GM19468 (cell line): ENCODE data around the gene SSTR3.

Source experiments
- ATAC-seq: cut with Tn5 transposase; IDR thresholded peaks from one replicate; pipeline ENCODE4 v1.9.1; 2021; ENCODE audit warnings: mild to moderate bottlenecking, moderate library complexity, moderate number of reproducible peaks; ENCODE audit not compliant: unreplicated experiment; ENCODE audit errors: extremely low read depth

The SSTR3 gene

GRCh38 chr22:37155971-37156370 lies 56.3 kb downstream of the SSTR3 start:
- no peak for ATAC-seq

DNA sequence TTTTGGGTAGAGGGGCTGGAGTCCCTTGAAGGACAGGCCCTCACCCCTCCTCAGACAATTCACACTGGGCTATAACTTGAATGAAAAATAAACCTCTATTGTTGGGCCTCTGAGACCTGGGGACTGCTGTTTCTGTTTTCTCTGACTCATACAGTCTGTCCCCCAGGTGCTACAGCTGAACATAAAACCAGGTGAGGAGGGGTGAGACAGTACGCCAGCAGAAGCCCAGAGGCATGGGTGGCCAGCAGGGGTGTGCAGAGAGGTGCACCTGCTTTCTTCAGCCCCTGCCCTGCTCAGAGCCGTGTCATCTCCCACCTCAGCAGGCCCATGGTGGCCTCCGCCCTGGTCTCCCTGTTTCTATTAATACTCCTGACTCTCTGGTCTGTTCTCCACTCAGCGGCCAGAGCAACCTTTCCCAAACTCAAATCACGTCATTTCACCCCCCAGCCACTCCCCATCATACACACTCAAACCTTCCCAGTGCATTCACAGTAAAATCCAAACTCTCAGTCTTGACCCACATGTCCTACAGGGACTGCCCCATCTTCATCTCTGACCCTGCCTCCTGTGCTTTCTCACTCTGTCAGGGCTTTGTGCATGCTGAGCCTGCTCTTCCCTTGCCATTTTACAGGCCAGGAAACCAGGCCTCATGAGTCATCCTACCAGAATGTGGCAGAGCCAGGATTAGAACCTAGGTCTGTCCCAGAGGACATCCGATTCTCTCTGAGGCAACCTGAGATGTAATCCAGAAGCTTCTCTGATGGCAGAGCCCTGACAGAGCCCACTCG lies 57.2 kb downstream of the SSTR3 start:
- no peak for ATAC-seq
